NCI-H1092 treated with DMSO at 0.1 percent for 48 hours (cell line): ENCODE results near the gene MDN1.
"Not testable (repeated sequence)": the region's sequence is repeated elsewhere in the genome, so short reads cannot be mapped to it uniquely, and the experiment has no call there.

Source experiments
- DNase-seq: peaks from one replicate; lab custom pipeline; 2025; lab: John Stamatoyannopoulos, UW

The MDN1 gene

DNA sequence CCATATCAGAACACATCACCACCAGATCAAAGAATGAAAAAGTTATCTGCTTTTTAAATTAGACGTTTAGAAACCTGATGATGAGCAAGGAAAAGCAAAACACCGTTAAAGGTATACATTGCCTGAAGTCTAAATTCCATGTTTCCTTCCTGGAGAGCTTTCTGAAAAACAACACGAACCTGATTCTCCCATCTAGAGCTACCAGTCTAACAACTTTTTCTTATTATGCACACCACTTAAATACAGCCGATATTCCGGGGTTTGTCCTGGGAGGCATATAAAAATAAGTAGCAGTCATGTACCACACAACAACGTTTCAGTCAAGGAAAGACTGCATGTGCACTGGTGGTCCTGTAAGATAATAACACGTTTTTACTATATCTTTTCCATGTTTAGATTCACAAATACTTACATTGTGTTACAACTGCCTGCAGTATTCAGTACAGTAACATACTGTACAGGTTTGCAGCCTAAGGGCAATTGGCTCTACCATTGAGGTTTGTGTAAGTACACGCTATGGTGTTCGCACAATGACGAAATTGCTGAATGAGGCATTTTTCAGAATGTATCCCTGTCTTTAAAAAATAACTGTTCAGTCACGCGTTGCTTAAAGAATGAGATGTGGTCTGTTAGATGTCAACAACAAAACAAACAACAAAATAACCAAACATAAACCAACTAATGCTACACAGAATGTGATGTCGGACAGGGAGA, 162.0 kb downstream of the MDN1 start:
- DNase-seq = no peak

DNA sequence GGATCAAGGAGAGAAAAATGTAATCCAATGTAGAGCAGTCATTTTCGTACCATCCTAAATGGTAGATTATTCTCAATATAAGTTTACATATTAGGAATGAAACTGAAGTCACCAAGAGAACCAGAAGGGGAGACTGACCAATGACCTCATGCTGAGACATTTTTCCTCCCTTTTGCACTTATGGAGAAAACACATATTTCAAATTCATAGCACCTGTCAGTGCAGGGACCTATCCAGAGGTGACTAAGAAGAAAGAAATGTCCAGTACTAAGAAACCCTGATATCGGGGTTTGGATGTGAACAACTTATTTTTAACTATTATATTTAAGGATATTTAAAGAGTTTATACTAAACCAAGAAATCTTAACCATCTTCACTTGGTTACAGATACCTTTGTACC, 164.5 kb downstream of the MDN1 start:
- no peak for DNase-seq

GRCh38 chr6:89650579-89650978, 169.0 kb downstream of the MDN1 start:
- DNase-seq = no peak

- no peak for DNase-seq
Observed at GRCh38 chr6:89649682-89650081, 169.9 kb downstream of the MDN1 start.

- DNase-seq = no peak
Observed at GRCh38 chr6:89644864-89645263, 174.7 kb downstream of the MDN1 start.

DNA sequence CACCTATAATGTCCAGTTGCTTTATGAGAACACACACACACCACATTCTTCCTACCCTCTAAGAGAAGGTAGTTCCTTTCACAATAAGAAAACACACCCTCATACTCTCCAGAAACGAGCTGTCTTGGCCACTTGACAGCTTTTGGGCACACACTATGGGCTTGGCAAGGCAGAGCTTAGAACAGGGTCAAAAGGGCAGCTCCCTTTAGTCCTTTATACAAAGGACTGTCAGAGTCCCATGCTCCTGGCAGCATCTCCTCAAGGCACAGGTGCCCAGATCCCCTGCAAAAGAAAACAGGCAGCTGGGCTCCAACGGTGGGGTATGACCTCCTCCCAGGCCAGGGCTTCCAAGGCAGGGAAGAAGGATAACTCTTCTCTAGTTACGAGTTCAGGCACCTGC, 176.2 kb downstream of the MDN1 start:
- DNase-seq = no peak

- DNase-seq = no peak
Observed at GRCh38 chr6:89642956-89643355, 176.6 kb downstream of the MDN1 start.

- not testable (repeated sequence) for DNase-seq
Observed at GRCh38 chr6:89641581-89641980, 178.0 kb downstream of the MDN1 start.

GRCh38 chr6:89640804-89641203, 178.8 kb downstream of the MDN1 start:
- DNase-seq = no peak

- peak; percentile 85 for DNase-seq
Observed at GRCh38 chr6:89638320-89639195, 181.0 kb downstream of the MDN1 start, which contains the start of gene LYRM2. TSS of gene LYRM2 (minus strand) at chr6:89638747. CDS start at chr6:89638716, 31 bp downstream.

DNA sequence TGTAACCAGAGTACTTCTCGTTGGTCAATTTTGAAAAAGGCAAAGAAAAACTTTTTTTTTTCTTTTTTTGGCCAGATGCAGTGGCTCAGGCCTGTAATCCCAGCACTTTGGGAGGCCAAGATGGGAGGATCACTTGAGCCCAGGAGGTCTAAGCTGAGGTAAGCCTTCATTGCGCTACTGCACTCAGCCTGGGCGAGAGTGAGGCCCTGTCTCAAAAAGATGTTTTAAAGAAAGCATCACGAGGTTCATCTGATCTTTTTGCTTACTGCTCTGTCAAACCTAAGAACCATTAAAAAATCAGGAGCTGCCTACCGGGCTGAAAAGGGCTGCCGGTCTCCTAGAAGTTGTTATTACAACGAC, 181.7 kb downstream of the MDN1 start:
- no peak for DNase-seq

DNA sequence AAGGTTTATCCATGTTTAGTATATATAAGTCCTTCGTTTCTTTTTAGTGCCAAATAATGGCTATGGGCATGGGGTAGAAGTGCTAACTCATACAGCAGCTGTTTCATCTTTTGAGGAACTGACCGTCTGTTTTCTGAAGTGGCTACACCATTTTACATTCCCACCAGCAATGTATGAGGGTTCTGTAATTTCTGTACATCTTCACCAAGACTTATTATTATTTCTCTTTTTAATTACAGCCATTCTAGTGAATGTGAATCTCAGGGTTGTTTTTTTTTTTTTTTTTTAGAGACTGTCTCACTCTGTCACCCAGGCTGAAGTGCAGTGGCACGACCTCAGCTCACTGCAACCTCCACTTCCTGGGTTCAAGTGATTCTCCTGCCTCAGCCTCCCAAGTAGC, 183.2 kb downstream of the MDN1 start:
- DNase-seq = not testable (repeated sequence)

DNA sequence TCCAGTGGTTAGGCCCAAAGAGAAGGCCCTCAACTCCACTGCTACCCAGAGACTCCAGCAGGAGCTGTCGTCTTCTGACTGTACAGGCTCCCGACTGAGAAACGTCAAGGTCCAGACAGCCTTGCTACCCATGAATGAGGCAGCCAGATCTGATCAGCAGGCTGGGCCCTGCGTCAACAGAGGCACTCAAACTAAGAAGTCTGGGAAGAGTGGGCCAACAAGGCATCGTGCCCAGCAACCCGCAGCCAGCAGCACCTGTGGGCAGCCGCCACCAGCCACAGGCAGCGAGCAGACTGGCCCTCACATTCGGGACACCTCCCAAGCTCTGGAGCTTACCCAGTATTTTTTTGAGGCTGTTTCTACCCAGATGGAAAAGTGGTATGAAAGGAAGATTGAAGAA, 189.1 kb downstream of the MDN1 start:
- DNase-seq = no peak

GRCh38 chr6:89623749-89624148, 195.8 kb downstream of the MDN1 start:
- no peak for DNase-seq

GRCh38 chr6:89619567-89619966, 200.0 kb downstream of the MDN1 start:
- DNase-seq = no peak

DNA sequence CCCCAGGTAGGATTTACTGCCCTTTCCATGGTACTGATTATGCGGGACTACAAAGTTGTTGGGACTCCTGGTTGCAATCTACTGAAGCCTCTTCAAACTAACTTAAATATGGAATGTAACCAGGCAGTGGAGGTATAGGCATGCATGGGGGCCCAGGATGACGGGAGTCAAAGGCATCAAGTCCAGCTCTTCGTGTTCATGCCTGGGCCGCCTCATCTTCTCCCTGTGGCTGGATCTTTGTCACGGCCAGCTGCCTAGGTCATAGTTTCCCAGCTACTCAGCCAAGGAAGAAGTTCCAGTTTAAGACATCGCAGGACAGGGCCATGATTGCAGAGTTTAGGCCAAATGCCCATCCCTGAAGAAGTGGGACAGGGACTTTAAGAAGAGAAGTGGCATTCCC, 201.6 kb downstream of the MDN1 start:
- DNase-seq = no peak

GRCh38 chr6:89616531-89616930, 203.1 kb downstream of the MDN1 start:
- DNase-seq = no peak

- DNase-seq = no peak
Observed at GRCh38 chr6:89615882-89616281, 203.7 kb downstream of the MDN1 start.

DNA sequence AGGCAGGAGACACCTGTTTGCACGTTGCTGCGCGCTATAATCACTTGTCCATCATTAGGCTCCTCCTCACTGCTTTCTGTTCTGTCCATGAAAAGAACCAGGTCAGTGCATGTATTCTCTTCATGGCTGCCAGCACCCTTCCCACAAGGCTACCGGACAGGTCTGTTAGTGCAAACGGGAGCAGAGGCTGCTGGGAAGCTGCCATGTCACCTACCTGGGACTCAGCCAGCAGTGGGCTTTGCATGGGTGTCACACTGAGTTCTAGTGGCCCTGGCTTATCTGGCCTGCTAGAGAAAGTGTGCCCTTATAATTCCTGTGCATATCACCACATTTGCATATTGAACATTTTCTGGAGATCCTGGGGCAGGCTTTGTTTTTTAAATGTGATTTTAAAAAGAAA, 205.8 kb downstream of the MDN1 start:
- no peak for DNase-seq

DNA sequence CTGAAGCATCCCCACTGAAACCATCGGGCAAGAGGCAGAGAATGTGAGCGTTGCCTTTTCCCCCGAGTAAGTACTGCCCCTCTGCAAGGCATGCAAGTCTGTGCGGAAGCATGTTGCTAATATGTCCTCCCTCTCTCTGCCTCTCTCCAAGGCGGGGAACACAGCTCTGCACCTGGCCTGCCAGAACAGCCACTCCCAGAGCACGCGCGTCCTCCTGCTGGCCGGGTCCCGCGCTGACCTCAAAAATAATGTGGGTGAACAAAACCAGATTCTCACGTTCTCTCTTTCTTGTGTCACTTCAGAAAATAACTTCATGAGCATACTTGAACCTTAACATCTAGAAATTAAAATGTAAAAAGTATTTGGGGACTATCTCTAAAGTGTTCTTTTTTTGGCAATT, 207.5 kb downstream of the MDN1 start:
- DNase-seq = no peak

GRCh38 chr6:89611666-89612065, 207.9 kb downstream of the MDN1 start:
- DNase-seq = no peak

DNA sequence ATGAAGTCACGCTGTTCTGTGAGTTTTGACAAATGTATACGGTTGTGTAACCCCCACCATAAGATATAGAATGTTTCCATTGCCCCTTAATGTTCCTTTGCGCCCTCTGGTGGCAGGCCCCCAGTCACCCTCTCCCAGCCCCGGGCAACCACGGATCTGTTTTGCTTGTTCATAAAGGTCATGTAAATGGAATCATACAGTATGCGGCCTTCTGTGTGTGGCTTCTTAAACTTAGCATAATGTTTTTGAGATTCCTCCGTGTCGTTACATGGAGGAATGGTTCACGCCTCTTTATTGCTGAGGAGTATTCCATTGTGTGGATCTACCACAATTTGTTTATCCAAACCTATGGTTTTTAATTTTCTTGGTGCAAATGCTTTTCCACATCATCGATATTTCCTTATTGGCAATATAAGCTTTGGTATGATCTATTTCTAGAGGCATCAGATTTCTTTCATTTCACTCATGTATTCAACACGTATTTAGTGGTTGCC, 209.4 kb downstream of the MDN1 start:
- peak; percentile 1 for DNase-seq

GRCh38 chr6:89605861-89606260, 213.7 kb downstream of the MDN1 start:
- no peak for DNase-seq
